Lower leg skin (tissue), 3 donors: ENCODE measurements around the gene ATP1A4.

Experiments used
- POLR2A ChIP-seq, 2 donors: fragments of 450-650 bp; IDR thresholded peaks; one replicate each; pipeline ENCODE4 v1.6.1; 2016 to 2017; ENCODE audit warnings: antibody characterized with exemption in 2 of 2, mild to moderate bottlenecking in 1 of 2, moderate library complexity in 1 of 2
- TF ChIP-seq, protein P1 (sequence below), 3 donors: fragments of 450-650 bp; IDR thresholded peaks; one replicate each; pipeline ENCODE4 v1.5.1; 2016; ENCODE audit warnings: antibody characterized with exemption in 3 of 3, mild to moderate bottlenecking in 3 of 3, moderate library complexity in 2 of 3

DNA sequence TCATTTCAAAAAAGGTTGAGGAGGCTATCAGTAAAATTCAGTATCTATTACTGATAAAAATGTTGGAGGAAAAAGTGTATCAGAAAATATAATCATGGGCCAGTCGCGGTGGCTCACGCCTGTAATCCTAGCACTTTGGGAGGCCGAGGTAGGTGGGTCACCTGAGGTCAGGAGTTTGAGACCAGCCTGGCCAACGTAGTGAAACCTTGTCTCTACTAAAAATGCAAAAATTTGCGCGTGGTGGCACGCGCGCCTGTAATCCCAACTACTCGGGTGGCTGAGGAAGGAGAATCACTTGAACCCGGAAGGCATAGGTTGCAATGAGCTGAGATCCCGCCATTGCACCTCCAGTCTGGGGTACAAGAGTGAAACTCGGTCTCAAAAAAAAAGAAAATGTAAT lies 5.3 kb upstream of the ATP1A4 start:
- TF ChIP-seq POLR2A (IDR thresholded peaks at IDR 0.05), result no peak
- TF ChIP-seq, protein P1, sequence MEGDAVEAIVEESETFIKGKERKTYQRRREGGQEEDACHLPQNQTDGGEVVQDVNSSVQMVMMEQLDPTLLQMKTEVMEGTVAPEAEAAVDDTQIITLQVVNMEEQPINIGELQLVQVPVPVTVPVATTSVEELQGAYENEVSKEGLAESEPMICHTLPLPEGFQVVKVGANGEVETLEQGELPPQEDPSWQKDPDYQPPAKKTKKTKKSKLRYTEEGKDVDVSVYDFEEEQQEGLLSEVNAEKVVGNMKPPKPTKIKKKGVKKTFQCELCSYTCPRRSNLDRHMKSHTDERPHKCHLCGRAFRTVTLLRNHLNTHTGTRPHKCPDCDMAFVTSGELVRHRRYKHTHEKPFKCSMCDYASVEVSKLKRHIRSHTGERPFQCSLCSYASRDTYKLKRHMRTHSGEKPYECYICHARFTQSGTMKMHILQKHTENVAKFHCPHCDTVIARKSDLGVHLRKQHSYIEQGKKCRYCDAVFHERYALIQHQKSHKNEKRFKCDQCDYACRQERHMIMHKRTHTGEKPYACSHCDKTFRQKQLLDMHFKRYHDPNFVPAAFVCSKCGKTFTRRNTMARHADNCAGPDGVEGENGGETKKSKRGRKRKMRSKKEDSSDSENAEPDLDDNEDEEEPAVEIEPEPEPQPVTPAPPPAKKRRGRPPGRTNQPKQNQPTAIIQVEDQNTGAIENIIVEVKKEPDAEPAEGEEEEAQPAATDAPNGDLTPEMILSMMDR (IDR thresholded peaks at IDR 0.05), result no peak
